SU-DHL-6 (cell line): Measurements from ENCODE around the gene BMP4.

Experiments
- H2AFZ ChIP-seq: fragments of 200-600 bp; sonication (generic); 2 replicates; pipeline ENCODE4 v1.6.1; 2014; ENCODE audit warnings: low read depth, mild to moderate bottlenecking, moderate library complexity, mixed read lengths, antibody characterized with exemption, low read length; ENCODE audit not compliant: severe bottlenecking
- H3F3A ChIP-seq: fragments of 200-600 bp; shearing (Covaris generic); 2 replicates; pipeline ENCODE4 v1.6.0; 2016; ENCODE audit warnings: antibody characterized with exemption, mild to moderate bottlenecking; ENCODE audit not compliant: insufficient read depth
- H3K27ac ChIP-seq: fragments of 200-600 bp; sonication (generic); 2 replicates; pipeline ENCODE4 v1.5.1; 2016; ENCODE audit warnings: low read depth, mild to moderate bottlenecking, low read length, moderate library complexity, mixed read lengths
- H3K27me3 ChIP-seq: fragments of 200-600 bp; sonication (generic), shearing (Covaris generic); 2 replicates; pipeline ENCODE4 v1.6.0; 2014; ENCODE audit warnings: mild to moderate bottlenecking, low read length
- H3K36me3 ChIP-seq: fragments of 200-600 bp; sonication (generic); 2 replicates; pipeline ENCODE4 v1.6.1; 2014; ENCODE audit warnings: mild to moderate bottlenecking, low read length, mixed read lengths
- H3K4me2 ChIP-seq: fragments of 300-600, 200-600 bp; shearing (Covaris generic), sonication (generic); 2 replicates; pipeline ENCODE4 v1.6.0; 2014; ENCODE audit warnings: low read length, low read depth, mild to moderate bottlenecking; ENCODE audit not compliant: poor library complexity, severe bottlenecking
- H3K4me3 ChIP-seq: fragments of 200-600 bp; sonication (generic); 2 replicates; pipeline ENCODE4 v1.5.1; 2014; ENCODE audit warnings: antibody characterized with exemption, low read length, mild to moderate bottlenecking, mixed read lengths; ENCODE audit not compliant: insufficient read depth, poor library complexity, severe bottlenecking
- H3K79me2 ChIP-seq: fragments of 200-600 bp; sonication (generic); 2 replicates; pipeline ENCODE4 v1.6.1; 2014; ENCODE audit warnings: mild to moderate bottlenecking, low read length, moderate library complexity; ENCODE audit not compliant: insufficient read depth
- H3K9ac ChIP-seq: fragments of 200-600 bp; sonication (generic); 2 replicates; pipeline ENCODE4 v1.7.0; 2014; ENCODE audit warnings: mild to moderate bottlenecking, low read length
- H3K9me2 ChIP-seq: fragments of 200-600 bp; sonication (generic); replicated peaks from 2 replicates; pipeline ENCODE4 v1.6.1; 2014; ENCODE audit warnings: low read length; ENCODE audit not compliant: insufficient read depth
- H3K9me3 ChIP-seq: fragments of 200-600 bp; sonication (generic); 2 replicates; pipeline ENCODE4 v1.6.1; 2014; ENCODE audit warnings: low read length, mixed read lengths; ENCODE audit not compliant: insufficient read depth
- H4K20me1 ChIP-seq: fragments of 200-600 bp; sonication (generic); 2 replicates; pipeline ENCODE4 v1.6.1; 2014; ENCODE audit warnings: low read depth, mild to moderate bottlenecking, antibody characterized with exemption, low read length, moderate library complexity, mixed read lengths
- CTCF ChIP-seq: fragments of 200-600 bp; sonication (generic); IDR thresholded peaks from one replicate; pipeline ENCODE4 v1.5.1; 2017; ENCODE audit warnings: antibody characterized with exemption, mild to moderate bottlenecking, low read length, moderate library complexity; ENCODE audit not compliant: insufficient read depth, poor library complexity, severe bottlenecking
- EZH2phosphoT487 ChIP-seq: fragments of 200-600 bp; sonication (generic), shearing (Covaris generic); conservative IDR thresholded peaks from 2 replicates; pipeline ENCODE4 v1.6.1; 2018; ENCODE audit warnings: mild to moderate bottlenecking, antibody characterized with exemption, low read length, moderate library complexity, mixed read lengths

BMP4 gene

GRCh38 chr14:53971521-53971920 is 14.9 kb upstream of the BMP4 start:
- Histone ChIP-seq H3K79me2 (no peaks in the 10 kb centered on the region), H2AFZ (no peak overlapping the region), H3K9ac (no peak overlapping the region), H3K27me3 (no peaks in the 10 kb centered on the region), H3K27ac (no peak overlapping the region), H3K36me3 (no peaks in the 10 kb centered on the region), H3K9me2 (no peaks in the 10 kb centered on the region), H3K4me3 (no peak overlapping the region), H3K9me3 (no peaks in the 10 kb centered on the region), H3F3A (no peaks in the 10 kb centered on the region), H3K4me2 (no peak overlapping the region), H4K20me1 (no peaks in the 10 kb centered on the region)
- TF ChIP-seq CTCF = no peak
- TF ChIP-seq EZH2phosphoT487 = no peak

GRCh38 chr14:53969326-53969725 is 12.7 kb upstream of the BMP4 start:
- Histone ChIP-seq H4K20me1 (no peaks in the 10 kb centered on the region), H3K79me2 (no peaks in the 10 kb centered on the region), H3K9me3 (no peaks in the 10 kb centered on the region), H3K27ac (no peak overlapping the region), H3F3A (no peaks in the 10 kb centered on the region), H2AFZ (no peak overlapping the region), H3K9me2 (no peaks in the 10 kb centered on the region), H3K36me3 (no peaks in the 10 kb centered on the region), H3K27me3 (no peaks in the 10 kb centered on the region), H3K4me2 (no peak overlapping the region), H3K9ac (no peak overlapping the region), H3K4me3 (no peak overlapping the region)
- TF ChIP-seq CTCF = no peak
- TF ChIP-seq EZH2phosphoT487 = no peak

GRCh38 chr14:53968726-53969125 is 12.1 kb upstream of the BMP4 start:
- Histone ChIP-seq H3K9me3 (no peaks in the 10 kb centered on the region), H3K4me3 (no peak overlapping the region), H3K9me2 (no peaks in the 10 kb centered on the region), H3K4me2 (no peak overlapping the region), H3K27me3 (no peaks in the 10 kb centered on the region), H3F3A (no peaks in the 10 kb centered on the region), H2AFZ (no peak overlapping the region), H3K79me2 (no peaks in the 10 kb centered on the region), H3K27ac (no peak overlapping the region), H3K36me3 (no peaks in the 10 kb centered on the region), H3K9ac (no peak overlapping the region), H4K20me1 (no peaks in the 10 kb centered on the region)
- TF ChIP-seq CTCF (no peak), EZH2phosphoT487 (no peak)
